C4-2B (cell line): ENCODE results near the gene CCL14.
"Not testable (repeated sequence)": the region's sequence is repeated elsewhere in the genome, so short reads cannot be mapped to it uniquely, and the experiment has no call there.

Experiments
- ZFX ChIP-seq: fragments of 450-650 bp; IDR thresholded peaks from 2 replicates; pipeline ENCODE4 v1.6.1; 2017
- TF ChIP-seq, protein P1 (sequence below): fragments of 450-650 bp; conservative IDR thresholded peaks from 2 replicates; pipeline ENCODE4 v1.5.1; 2017; ENCODE audit warnings: mild to moderate bottlenecking

DNA sequence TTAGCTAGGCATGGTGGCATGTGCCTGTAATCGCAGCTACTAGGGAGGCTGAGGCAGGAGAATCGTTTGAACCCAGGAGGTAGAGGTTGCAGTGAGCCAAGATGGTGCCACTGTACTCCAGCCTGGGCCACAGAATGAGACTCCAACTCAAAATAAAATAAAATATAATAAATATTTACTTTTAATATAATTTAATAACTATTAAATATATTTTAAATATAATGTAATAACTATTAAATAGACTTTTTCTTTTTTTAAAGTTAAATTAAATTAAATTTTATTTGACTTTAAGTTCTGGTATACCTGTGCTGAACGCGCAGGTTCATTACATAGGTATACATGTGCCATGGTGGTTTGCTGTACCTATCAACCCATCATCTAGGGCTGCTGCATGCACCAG lies 29.4 kb upstream of the CCL14 start:
- TF ChIP-seq, protein P1, sequence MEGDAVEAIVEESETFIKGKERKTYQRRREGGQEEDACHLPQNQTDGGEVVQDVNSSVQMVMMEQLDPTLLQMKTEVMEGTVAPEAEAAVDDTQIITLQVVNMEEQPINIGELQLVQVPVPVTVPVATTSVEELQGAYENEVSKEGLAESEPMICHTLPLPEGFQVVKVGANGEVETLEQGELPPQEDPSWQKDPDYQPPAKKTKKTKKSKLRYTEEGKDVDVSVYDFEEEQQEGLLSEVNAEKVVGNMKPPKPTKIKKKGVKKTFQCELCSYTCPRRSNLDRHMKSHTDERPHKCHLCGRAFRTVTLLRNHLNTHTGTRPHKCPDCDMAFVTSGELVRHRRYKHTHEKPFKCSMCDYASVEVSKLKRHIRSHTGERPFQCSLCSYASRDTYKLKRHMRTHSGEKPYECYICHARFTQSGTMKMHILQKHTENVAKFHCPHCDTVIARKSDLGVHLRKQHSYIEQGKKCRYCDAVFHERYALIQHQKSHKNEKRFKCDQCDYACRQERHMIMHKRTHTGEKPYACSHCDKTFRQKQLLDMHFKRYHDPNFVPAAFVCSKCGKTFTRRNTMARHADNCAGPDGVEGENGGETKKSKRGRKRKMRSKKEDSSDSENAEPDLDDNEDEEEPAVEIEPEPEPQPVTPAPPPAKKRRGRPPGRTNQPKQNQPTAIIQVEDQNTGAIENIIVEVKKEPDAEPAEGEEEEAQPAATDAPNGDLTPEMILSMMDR = not testable (repeated sequence)
- TF ChIP-seq ZFX = not testable (repeated sequence)
